ENCODE measurements around the gene BORCS5.

DNA sequence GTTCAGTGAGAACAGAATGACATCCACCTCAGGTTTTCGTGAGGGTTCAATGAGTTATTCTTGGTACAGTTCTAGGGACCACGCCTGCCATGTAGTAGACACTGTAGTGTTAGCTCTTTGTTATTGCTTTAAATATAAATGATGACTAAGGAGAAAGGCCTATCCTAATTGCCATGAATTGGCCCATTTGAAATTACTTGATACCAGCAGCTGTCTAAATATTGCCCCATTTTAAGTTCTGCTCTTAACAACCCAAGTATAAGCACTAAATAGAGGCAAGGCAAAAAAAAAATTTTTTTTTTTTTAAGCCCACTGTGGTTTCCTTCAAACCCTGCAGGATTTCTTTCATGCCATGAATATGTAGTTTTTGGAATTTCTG lies 84.5 kb downstream of the BORCS5 start:
- TF ChIP-seq CTCF (IDR thresholded peaks at IDR 0.05) (no peak), POLR2A (IDR thresholded peaks at IDR 0.05) (no peak)

All from testis (tissue), 2 donors.